Peyer's patch (tissue), 4 donors: Measurements from ENCODE around the gene DNAH8.

Source experiments
- CTCF ChIP-seq, 6 experiments: fragments of 450-650 bp in 4 of 6; fragments of 200-600 bp in 2 of 6; sonication (generic) in 1 of 6; IDR thresholded peaks; one replicate each; pipeline ENCODE4 v1.5.1; 2017 to 2019; ENCODE audit warnings: antibody characterized with exemption in 6 of 6, mild to moderate bottlenecking in 3 of 6, moderate library complexity in 1 of 6
- POLR2A ChIP-seq, 2 donors: fragments of 450-650 bp; IDR thresholded peaks; one replicate each; pipeline ENCODE4 v1.5.1; 2017; ENCODE audit warnings: antibody characterized with exemption in 2 of 2, mild to moderate bottlenecking in 2 of 2, moderate library complexity in 2 of 2

GRCh38 chr6:38714239-38715015 lies 684 bp upstream of the DNAH8 start:
- TF ChIP-seq CTCF (IDR thresholded peaks at IDR 0.05) (no peak), POLR2A (IDR thresholded peaks at IDR 0.05) (no peak)
